Kidney (tissue), 14 donors: ENCODE data around the gene TENT5C. TPM values are rescaled to one million over a fixed set of nuclear protein-coding genes. Genes with fewer than 3 reads are reported as not detected.
A peak's percentile ranks its signal among the peaks of the same experiment; 100 is the strongest.

Experiments
- DNase-seq, 5 donors: peaks; one replicate each; pipeline ENCODE4 v3.0.0-alpha.2; 2013 to 2020
- FAIRE-seq: peaks from 2 replicates; lab custom pipeline; 2012; peaks lifted over from hg19 to GRCh38; lab: Jason Lieb, UNC
- H3K27ac ChIP-seq, 2 donors: one replicate each; pipeline ENCODE4 v1.7.0; 2013; ENCODE audit warnings: low read depth in 2 of 2, low read length in 2 of 2, inconsistent platforms in 1 of 2
- H3K27me3 ChIP-seq: one replicate; pipeline ENCODE4 v1.7.1; 2013; ENCODE audit warnings: low read length, inconsistent platforms; ENCODE audit not compliant: control insufficient read depth, insufficient read depth
- H3K36me3 ChIP-seq, 3 donors: one replicate each; pipeline versions ENCODE4 v1.7.0 to v1.7.1; 2013; ENCODE audit warnings: low read length in 3 of 3, control low read depth in 1 of 3, inconsistent platforms in 1 of 3; ENCODE audit not compliant: insufficient read depth in 3 of 3, control insufficient read depth in 2 of 3
- H3K4me1 ChIP-seq, 3 donors: one replicate each; pipeline versions ENCODE4 v1.7.0 to v1.7.1; 2013; ENCODE audit warnings: low read length in 3 of 3, inconsistent platforms in 1 of 3, low read depth in 1 of 3; ENCODE audit not compliant: control insufficient read depth in 2 of 3, insufficient read depth in 2 of 3
- H3K4me3 ChIP-seq, 3 donors: one replicate each; pipeline versions ENCODE4 v1.7.0 to v1.8.1; 2013; ENCODE audit warnings: low read length in 3 of 3, control low read depth in 1 of 3, inconsistent platforms in 1 of 3
- H3K9ac ChIP-seq, 3 donors: one replicate each; pipeline versions ENCODE4 v1.7.0 to v1.7.1; 2013; ENCODE audit warnings: low read length in 3 of 3, control low read depth in 1 of 3, inconsistent platforms in 1 of 3
- H3K9me3 ChIP-seq, 3 donors: one replicate each; pipeline versions ENCODE4 v1.7.0 to v1.7.1; 2013; ENCODE audit warnings: low read length in 3 of 3, control low read depth in 1 of 3, inconsistent platforms in 1 of 3; ENCODE audit not compliant: control insufficient read depth in 2 of 3, insufficient read depth in 1 of 3
- intact Hi-C: fragments of 100-400 bp; cut with DNase I; formaldehyde crosslinking; loops from one replicate; pipeline ENCODE4 v1.11.1; 2022
- polyA plus RNA-seq: library from polyadenylated mRNA; stranded (reverse); fragments of 350-450 nt; fragmentation: Illumina TruSeq; extraction: RNeasy Lipid Tissue Mini Kit (QIAGEN cat#74804); gene quantifications from one replicate; pipeline ENCODE4 v1.2.3, GENCODE V29; 2014; ENCODE audit warnings: low read depth, low replicate concordance; ENCODE audit not compliant: insufficient read depth
- total RNA-seq: library from RNA; stranded (reverse); fragmentation: NEBNext Ultra II Directional; extraction: Animal tissue kit (Norgen Biotek cat#: 25700); gene quantifications from one replicate; pipeline ENCODE4 v1.2.1, GENCODE V29; 2021
- TF ChIP-seq, protein P1 (sequence below): IDR thresholded peaks from 3 replicates; pipeline ENCODE4 v1.5.1; 2012; ENCODE audit warnings: mild to moderate bottlenecking, moderate library complexity, borderline replicate concordance; ENCODE audit not compliant: insufficient read depth; ENCODE audit errors: extremely low read depth
- donor health status: control.
- donor health status: control.
- donor health status: control.
- donor health status: control.
- donor health status: control.
- donor health status: DM: yes; HTN: yes; CAD: no.
- donor health status: Normal renal cell carcinoma (clear cell type).

TENT5C gene
- total and polyA plus RNA-seq, 2 donors from 2014 or later, result 6.1 to 22.2 TPM

- Histone ChIP-seq H3K9me3 (no peaks in the 10 kb centered on the region), H3K36me3 (no peaks in the 10 kb centered on the region), H3K27me3 (no peaks in the 10 kb centered on the region), H3K4me3 (no peak overlapping the region), H3K4me1 (no peaks in the 10 kb centered on the region), H3K27ac (no peak overlapping the region), H3K9ac (no peak overlapping the region)
- intact Hi-C loops, result no loop called here
- FAIRE-seq (no peak), DNase-seq (no peak)
- TF ChIP-seq, protein P1, sequence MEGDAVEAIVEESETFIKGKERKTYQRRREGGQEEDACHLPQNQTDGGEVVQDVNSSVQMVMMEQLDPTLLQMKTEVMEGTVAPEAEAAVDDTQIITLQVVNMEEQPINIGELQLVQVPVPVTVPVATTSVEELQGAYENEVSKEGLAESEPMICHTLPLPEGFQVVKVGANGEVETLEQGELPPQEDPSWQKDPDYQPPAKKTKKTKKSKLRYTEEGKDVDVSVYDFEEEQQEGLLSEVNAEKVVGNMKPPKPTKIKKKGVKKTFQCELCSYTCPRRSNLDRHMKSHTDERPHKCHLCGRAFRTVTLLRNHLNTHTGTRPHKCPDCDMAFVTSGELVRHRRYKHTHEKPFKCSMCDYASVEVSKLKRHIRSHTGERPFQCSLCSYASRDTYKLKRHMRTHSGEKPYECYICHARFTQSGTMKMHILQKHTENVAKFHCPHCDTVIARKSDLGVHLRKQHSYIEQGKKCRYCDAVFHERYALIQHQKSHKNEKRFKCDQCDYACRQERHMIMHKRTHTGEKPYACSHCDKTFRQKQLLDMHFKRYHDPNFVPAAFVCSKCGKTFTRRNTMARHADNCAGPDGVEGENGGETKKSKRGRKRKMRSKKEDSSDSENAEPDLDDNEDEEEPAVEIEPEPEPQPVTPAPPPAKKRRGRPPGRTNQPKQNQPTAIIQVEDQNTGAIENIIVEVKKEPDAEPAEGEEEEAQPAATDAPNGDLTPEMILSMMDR, result no peak
Measured at GRCh38 chr1:117576236-117576635, 29.6 kb upstream of the TENT5C start.

- intact Hi-C loops, result no loop called here
- Histone ChIP-seq H3K36me3 (no peaks in the 10 kb centered on the region), H3K27ac (no peak overlapping the region), H3K9ac (no peak overlapping the region), H3K4me1 (no peaks in the 10 kb centered on the region), H3K27me3 (no peaks in the 10 kb centered on the region), H3K4me3 (no peak overlapping the region), H3K9me3 (no peaks in the 10 kb centered on the region)
- DNase-seq (peak in 1 of 5 donors; percentile 10), FAIRE-seq (no peak)
- TF ChIP-seq, protein P1, result no peak
Measured at GRCh38 chr1:117577191-117577885, 28.5 kb upstream of the TENT5C start.

DNA sequence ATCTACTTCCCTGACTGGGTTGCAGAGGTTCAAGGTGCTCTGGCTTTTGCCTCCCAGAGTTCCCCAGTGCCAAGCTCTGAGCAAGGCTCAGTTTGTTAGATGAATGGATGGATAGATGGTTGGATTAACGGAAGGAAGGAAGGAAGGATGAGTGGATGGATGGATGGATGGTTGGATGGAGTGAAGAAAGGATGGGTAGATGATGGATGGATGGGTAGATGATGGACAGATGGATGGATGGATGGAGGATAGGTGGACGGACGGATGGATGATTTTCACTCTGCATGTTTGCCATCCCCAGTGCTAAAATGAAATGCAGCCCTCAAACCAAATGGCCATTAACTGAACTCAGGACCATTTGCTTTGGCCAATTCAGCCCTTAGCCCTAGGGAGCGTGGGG lies 27.4 kb upstream of the TENT5C start:
- DNase-seq, result no peak
- TF ChIP-seq, protein P1, result no peak
- H3K27ac ChIP-seq, result no peak overlapping the region
- H3K9me3 ChIP-seq, result no peaks in the 10 kb centered on the region
- H3K9ac ChIP-seq, result no peak overlapping the region
- no peaks in the 10 kb centered on the region for H3K36me3 ChIP-seq
- H3K4me1 ChIP-seq, result no peaks in the 10 kb centered on the region
- H3K27me3 ChIP-seq, result no peaks in the 10 kb centered on the region
- intact Hi-C loops, result no loop called here
- no peak overlapping the region for H3K4me3 ChIP-seq
- FAIRE-seq, result no peak
